Midbrain (tissue), 1 donor: ENCODE measurements around the gene MED25.

ENCODE experiments used
- DNase-seq: peaks from one replicate; lab custom pipeline; 2025; lab: John Stamatoyannopoulos, UW

Gene MED25

GRCh38 chr19:49844138-49845095 lies 26.3 kb downstream of the MED25 start:
- no peak for DNase-seq

GRCh38 chr19:49845414-49845813 lies 27.3 kb downstream of the MED25 start:
- DNase-seq: no peak

- no peak for DNase-seq
Observed at GRCh38 chr19:49846408-49846807, 28.3 kb downstream of the MED25 start.

GRCh38 chr19:49847731-49848696 lies 29.9 kb downstream of the MED25 start:
- no peak for DNase-seq

- no peak for DNase-seq
Observed at GRCh38 chr19:49848938-49849337, 30.8 kb downstream of the MED25 start.

- DNase-seq: no peak
Observed at GRCh38 chr19:49849433-49850220, 31.5 kb downstream of the MED25 start.

- DNase-seq: no peak
Observed at GRCh38 chr19:49850221-49850486, 32.1 kb downstream of the MED25 start.

GRCh38 chr19:49850487-49851342 lies 32.6 kb downstream of the MED25 start, which contains the start of gene PTOV1:
TSS of gene PTOV1 (plus strand) at chr19:49851159.
- DNase-seq: peak; percentile 95

- DNase-seq: no peak
Observed at GRCh38 chr19:49851456-49852259, 33.6 kb downstream of the MED25 start.

GRCh38 chr19:49852631-49853126 lies 34.6 kb downstream of the MED25 start:
- DNase-seq: no peak

- no peak for DNase-seq
Observed at GRCh38 chr19:49853852-49854377, 35.8 kb downstream of the MED25 start.

- DNase-seq: no peak
Observed at GRCh38 chr19:49854378-49855263, 36.5 kb downstream of the MED25 start.

- DNase-seq: no peak
Observed at GRCh38 chr19:49855277-49855675, 37.2 kb downstream of the MED25 start.

GRCh38 chr19:49855676-49856573 lies 37.8 kb downstream of the MED25 start:
- no peak for DNase-seq

- no peak for DNase-seq
Observed at GRCh38 chr19:49856574-49857021, 38.5 kb downstream of the MED25 start.

GRCh38 chr19:49857061-49857837 lies 39.2 kb downstream of the MED25 start:
- no peak for DNase-seq

- no peak for DNase-seq
Observed at GRCh38 chr19:49857838-49858087, 39.7 kb downstream of the MED25 start.
